SK-N-SH treated with all-trans-retinoic acid at 6 μM for 48 hours (cell line): Measurements from ENCODE around the gene LCORL.

Experiments used
- BACH2 ChIP-seq: fragments of 250-450 bp; sonication (Bioruptor Pico); IDR thresholded peaks from 2 replicates; pipeline ENCODE4 v1.9.0; 2021; ENCODE audit warnings: mild to moderate bottlenecking, borderline replicate concordance
- ISL1 ChIP-seq: fragments of 250-450 bp; sonication (Bioruptor Pico); IDR thresholded peaks from 2 replicates; pipeline ENCODE4 v2.1.2; 2022; ENCODE audit warnings: mild to moderate bottlenecking, moderate library complexity
- PPARA ChIP-seq: fragments of 250-450 bp; sonication (Bioruptor Pico); IDR thresholded peaks from 2 replicates; pipeline ENCODE4 v1.5.0; 2020; ENCODE audit warnings: mild to moderate bottlenecking, borderline replicate concordance
- RARB ChIP-seq: fragments of 250-450 bp; sonication (Bioruptor Pico); IDR thresholded peaks from 2 replicates; pipeline ENCODE4 v1.8.0; 2021; ENCODE audit warnings: mild to moderate bottlenecking, moderate library complexity
- ZC3H10 ChIP-seq: fragments of 250-450 bp; sonication (Bioruptor Pico); IDR thresholded peaks from 2 replicates; pipeline ENCODE4 v1.5.1; 2021; ENCODE audit warnings: mild to moderate bottlenecking, moderate library complexity
- ZFP30 ChIP-seq: fragments of 450-650 bp; formaldehyde crosslinking; IDR thresholded peaks from 2 replicates; pipeline ENCODE4 v1.5.0; 2022; ENCODE audit warnings: mild to moderate bottlenecking, moderate library complexity
- ZNF70 ChIP-seq: fragments of 450-650 bp; formaldehyde crosslinking; IDR thresholded peaks from 2 replicates; pipeline ENCODE4 v1.5.0; 2020; ENCODE audit warnings: mild to moderate bottlenecking, moderate library complexity
- ZNF8 ChIP-seq: fragments of 450-650 bp; formaldehyde crosslinking; IDR thresholded peaks from 2 replicates; pipeline ENCODE4 v1.5.0; 2020; ENCODE audit warnings: mild to moderate bottlenecking, moderate library complexity
- TF ChIP-seq, protein P1 (sequence below): fragments of 250-450 bp; sonication (Bioruptor Pico); IDR thresholded peaks from 2 replicates; pipeline ENCODE4 v1.5.1; 2020; ENCODE audit warnings: low read depth, mild to moderate bottlenecking, moderate library complexity
- TF ChIP-seq, protein P2 (sequence below): fragments of 250-450 bp; sonication (Bioruptor Pico); IDR thresholded peaks from 2 replicates; pipeline ENCODE4 v1.8.0; 2020; ENCODE audit warnings: mild to moderate bottlenecking, moderate library complexity, borderline replicate concordance
- TF ChIP-seq, protein P3 (sequence below): fragments of 250-450 bp; sonication (Bioruptor Pico); IDR thresholded peaks from 2 replicates; pipeline ENCODE4 v1.5.0; 2020; ENCODE audit warnings: mild to moderate bottlenecking, moderate library complexity

DNA sequence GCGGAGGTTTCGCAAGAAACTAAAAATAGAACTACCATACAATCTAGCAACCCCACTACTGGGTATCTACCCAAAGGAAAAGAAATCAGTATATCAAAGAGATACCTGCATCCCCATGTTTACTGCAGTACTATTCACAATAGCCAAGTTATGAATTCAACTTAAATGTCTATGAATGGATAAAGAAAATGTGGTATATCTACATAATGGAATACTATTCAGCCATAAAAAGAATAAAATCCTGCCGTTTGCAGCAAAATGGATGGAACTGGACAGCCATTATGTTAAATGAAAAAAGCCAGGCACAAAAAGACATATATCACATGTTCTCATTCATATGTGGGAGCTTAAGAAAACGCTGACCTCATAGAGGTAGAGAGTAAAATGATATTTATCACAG lies 65.3 kb downstream of the LCORL start:
- TF ChIP-seq ZNF8 (peak; percentile 91), ZFP30 (CRISPR knock-in tag) (no peak), RARB (CRISPR knock-in tag) (no peak), BACH2 (CRISPR knock-in tag) (no peak), ISL1 (CRISPR knock-in tag) (no peak), ZNF70 (CRISPR knock-in tag) (no peak), PPARA (no peak), ZC3H10 (CRISPR knock-in tag) (no peak)
- TF ChIP-seq, protein P1, sequence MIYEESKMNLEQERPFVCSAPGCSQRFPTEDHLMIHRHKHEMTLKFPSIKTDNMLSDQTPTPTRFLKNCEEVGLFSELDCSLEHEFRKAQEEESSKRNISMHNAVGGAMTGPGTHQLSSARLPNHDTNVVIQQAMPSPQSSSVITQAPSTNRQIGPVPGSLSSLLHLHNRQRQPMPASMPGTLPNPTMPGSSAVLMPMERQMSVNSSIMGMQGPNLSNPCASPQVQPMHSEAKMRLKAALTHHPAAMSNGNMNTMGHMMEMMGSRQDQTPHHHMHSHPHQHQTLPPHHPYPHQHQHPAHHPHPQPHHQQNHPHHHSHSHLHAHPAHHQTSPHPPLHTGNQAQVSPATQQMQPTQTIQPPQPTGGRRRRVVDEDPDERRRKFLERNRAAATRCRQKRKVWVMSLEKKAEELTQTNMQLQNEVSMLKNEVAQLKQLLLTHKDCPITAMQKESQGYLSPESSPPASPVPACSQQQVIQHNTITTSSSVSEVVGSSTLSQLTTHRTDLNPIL (CRISPR knock-in tag) = no peak
- TF ChIP-seq, protein P2, sequence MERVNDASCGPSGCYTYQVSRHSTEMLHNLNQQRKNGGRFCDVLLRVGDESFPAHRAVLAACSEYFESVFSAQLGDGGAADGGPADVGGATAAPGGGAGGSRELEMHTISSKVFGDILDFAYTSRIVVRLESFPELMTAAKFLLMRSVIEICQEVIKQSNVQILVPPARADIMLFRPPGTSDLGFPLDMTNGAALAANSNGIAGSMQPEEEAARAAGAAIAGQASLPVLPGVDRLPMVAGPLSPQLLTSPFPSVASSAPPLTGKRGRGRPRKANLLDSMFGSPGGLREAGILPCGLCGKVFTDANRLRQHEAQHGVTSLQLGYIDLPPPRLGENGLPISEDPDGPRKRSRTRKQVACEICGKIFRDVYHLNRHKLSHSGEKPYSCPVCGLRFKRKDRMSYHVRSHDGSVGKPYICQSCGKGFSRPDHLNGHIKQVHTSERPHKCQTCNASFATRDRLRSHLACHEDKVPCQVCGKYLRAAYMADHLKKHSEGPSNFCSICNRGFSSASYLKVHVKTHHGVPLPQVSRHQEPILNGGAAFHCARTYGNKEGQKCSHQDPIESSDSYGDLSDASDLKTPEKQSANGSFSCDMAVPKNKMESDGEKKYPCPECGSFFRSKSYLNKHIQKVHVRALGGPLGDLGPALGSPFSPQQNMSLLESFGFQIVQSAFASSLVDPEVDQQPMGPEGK = no peak
- TF ChIP-seq, protein P3, sequence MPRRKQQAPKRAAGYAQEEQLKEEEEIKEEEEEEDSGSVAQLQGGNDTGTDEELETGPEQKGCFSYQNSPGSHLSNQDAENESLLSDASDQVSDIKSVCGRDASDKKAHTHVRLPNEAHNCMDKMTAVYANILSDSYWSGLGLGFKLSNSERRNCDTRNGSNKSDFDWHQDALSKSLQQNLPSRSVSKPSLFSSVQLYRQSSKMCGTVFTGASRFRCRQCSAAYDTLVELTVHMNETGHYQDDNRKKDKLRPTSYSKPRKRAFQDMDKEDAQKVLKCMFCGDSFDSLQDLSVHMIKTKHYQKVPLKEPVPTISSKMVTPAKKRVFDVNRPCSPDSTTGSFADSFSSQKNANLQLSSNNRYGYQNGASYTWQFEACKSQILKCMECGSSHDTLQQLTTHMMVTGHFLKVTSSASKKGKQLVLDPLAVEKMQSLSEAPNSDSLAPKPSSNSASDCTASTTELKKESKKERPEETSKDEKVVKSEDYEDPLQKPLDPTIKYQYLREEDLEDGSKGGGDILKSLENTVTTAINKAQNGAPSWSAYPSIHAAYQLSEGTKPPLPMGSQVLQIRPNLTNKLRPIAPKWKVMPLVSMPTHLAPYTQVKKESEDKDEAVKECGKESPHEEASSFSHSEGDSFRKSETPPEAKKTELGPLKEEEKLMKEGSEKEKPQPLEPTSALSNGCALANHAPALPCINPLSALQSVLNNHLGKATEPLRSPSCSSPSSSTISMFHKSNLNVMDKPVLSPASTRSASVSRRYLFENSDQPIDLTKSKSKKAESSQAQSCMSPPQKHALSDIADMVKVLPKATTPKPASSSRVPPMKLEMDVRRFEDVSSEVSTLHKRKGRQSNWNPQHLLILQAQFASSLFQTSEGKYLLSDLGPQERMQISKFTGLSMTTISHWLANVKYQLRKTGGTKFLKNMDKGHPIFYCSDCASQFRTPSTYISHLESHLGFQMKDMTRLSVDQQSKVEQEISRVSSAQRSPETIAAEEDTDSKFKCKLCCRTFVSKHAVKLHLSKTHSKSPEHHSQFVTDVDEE (CRISPR knock-in tag) = no peak
